ENCODE data around the gene KRTAP10-12.
"Not testable (repeated sequence)": the region's sequence is repeated elsewhere in the genome, so short reads cannot be mapped to it uniquely, and the experiment has no call there.

Gene KRTAP10-12, protein sequence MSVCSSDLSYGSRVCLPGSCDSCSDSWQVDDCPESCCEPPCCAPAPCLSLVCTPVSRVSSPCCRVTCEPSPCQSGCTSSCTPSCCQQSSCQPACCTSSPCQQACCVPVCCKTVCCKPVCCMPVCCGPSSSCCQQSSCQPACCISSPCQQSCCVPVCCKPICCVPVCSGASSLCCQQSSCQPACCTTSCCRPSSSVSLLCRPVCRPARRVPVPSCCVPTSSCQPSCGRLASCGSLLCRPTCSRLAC

DNA sequence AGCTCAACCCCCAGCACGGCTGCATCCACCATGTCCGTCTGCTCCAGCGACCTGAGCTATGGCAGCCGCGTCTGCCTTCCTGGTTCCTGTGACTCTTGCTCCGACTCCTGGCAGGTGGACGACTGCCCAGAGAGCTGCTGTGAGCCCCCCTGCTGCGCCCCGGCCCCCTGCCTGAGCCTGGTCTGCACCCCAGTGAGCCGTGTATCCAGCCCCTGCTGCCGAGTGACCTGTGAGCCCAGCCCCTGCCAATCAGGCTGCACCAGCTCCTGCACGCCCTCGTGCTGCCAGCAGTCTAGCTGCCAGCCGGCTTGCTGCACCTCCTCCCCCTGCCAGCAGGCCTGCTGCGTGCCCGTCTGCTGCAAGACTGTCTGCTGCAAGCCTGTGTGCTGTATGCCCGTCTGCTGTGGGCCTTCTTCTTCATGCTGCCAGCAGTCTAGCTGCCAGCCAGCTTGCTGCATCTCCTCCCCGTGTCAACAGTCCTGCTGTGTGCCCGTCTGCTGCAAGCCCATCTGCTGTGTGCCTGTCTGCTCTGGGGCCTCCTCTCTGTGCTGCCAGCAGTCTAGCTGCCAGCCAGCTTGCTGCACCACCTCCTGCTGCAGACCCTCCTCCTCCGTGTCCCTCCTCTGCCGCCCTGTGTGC, at the start of gene KRTAP10-12:
TSS of gene KRTAP10-12 (plus strand) at position 1 of the 639 bp plus-strand sequence. CDS start at position 31, 30 bp downstream.
- Mint-ChIP-seq H3K27me3 (peaks cover 22% of the 10 kb centered on the region), H3K4me1 (peaks cover 21% of the 10 kb centered on the region), H3K9me3 (peaks cover 18% of the 10 kb centered on the region)
- H3K4me3 Mint-ChIP-seq, H3K27ac Mint-ChIP-seq, H3K36me3 Mint-ChIP-seq: not testable (repeated sequence)

DNA sequence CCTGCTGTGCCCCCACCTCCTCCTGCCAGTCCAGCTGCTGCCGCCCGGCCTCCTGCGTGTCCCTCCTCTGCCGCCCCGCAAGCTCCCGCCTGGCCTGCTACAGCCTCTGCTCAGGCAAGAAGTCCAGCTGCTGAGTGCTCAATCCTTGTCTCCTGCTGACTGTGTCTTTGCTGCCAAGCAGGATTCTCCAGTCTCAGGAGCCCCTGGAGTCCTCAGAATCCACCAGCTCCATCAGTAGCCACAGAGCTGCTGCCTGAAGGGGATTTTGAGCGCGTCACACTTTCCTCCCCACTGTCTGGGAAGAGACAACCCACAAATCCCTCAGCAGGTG, 49.8 kb upstream of the KRTAP10-12 start:
- H3K27ac Mint-ChIP-seq, result no peak overlapping the region
- no peaks in the 10 kb centered on the region for H3K27me3 Mint-ChIP-seq
- H3K36me3 Mint-ChIP-seq, result peaks cover 8% of the 10 kb centered on the region
- H3K4me3 Mint-ChIP-seq, result no peak overlapping the region
- H3K9me3 Mint-ChIP-seq, result peaks cover 11% of the 10 kb centered on the region
- peaks cover 3% of the 10 kb centered on the region for H3K4me1 Mint-ChIP-seq

DNA sequence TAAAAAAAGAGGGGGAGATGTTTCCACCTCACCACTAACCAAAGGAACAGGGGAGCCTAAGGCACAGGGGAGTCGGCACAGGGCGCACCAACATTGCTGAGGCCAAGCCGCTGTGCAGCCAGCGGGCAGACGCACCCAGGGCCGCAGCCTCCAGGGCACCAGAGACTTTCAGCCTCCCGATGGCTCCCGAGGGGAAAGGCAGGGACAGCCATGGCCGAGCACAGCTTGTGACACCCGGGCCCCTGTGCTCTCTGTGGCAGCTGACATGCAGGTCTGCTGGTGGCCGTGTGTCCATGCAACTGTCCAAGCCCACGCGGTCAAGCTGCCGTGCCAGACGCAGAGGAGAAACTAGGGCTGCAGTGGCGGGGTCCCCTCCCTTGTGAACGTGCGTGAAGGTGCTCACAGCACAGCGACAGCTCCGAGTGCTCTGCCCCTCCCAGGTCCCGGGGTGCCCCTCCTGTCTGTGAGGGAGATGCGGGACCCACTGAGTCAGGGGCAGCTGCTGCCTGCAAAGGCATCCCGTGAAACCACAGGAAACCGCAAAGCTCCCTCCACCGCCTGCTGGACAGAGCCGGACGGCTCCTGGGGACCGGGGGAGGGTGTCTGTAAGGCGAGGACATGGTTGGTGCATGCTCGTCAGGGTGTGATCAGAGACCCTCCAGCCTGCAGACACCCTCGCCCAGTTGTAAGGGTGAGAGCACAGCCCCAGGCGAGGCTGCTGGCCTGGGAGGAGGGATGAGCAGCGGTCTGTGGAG, 48.2 kb upstream of the KRTAP10-12 start:
- Mint-ChIP-seq H3K4me3 (no peak overlapping the region), H3K36me3 (peaks cover 8% of the 10 kb centered on the region), H3K27ac (no peak overlapping the region), H3K27me3 (no peaks in the 10 kb centered on the region), H3K4me1 (peaks cover 8% of the 10 kb centered on the region), H3K9me3 (peaks cover 10% of the 10 kb centered on the region)

DNA sequence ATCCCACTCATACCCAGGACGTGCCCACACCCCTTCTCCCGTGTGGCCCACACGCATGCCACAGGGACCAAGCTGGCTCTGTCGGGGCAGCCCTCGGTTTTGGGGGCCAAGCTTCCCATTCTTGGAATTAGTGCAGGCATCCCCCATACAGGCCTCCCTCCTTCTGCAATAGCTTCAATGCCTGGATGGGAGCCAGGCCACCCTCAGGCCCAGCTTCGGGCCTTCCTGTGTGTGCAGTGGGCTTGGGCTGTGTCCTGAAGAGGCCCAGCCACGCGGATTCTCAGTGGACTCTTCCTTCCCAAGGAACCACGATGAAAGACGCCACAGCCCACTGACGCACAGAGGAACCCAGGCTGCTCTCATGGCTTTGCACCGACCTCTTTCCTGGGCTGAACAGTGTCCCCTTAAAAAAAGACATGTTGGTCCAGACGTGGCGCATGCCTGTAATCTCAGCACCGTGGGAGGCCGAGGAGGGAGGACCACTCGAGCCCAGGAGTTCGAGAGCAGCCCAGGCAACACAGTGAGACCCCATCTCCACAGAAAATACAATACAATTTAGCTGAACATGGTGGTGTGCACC, 47.4 kb upstream of the KRTAP10-12 start:
- Mint-ChIP-seq H3K27me3 (no peaks in the 10 kb centered on the region), H3K27ac (no peak overlapping the region), H3K4me3 (no peak overlapping the region), H3K4me1 (peaks cover 16% of the 10 kb centered on the region), H3K9me3 (peaks cover 5% of the 10 kb centered on the region), H3K36me3 (peaks cover 4% of the 10 kb centered on the region)

DNA sequence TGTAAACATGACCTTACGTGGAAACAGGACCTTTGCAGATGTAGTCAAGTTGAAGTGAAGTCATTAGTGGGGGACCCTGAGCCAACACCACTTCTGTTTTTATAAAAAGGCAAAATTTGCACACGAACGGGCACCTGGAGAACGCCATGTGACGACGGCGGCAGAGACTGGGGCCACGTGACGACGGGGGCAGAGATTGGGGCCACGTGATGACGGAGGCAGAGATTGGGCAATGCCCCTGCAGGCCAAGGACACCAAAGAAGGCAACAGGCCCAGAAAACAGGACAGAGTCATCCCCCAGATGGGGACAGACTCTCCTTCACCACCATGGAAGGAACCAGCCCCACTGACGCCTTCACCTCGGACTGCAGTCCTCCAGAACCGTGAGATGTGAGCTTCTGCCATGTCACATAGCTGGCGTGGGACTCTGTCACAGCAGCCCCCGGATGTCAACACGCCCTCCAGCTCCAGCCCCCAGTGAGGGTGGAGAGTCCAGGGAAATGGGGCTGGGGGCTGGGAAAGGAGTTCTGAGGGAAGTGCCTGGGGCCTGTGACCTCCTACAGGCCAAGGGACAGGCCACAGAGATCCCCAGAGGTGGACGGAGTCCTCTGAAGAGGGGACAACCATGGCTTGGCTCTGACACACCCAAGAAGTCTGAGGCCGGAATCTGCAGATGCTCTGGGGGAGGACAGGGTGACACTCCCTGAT, 46.6 kb upstream of the KRTAP10-12 start:
- Mint-ChIP-seq H3K27me3 (no peaks in the 10 kb centered on the region), H3K9me3 (no peaks in the 10 kb centered on the region), H3K4me1 (peaks cover 25% of the 10 kb centered on the region), H3K27ac (no peak overlapping the region), H3K36me3 (peaks cover 1% of the 10 kb centered on the region), H3K4me3 (no peak overlapping the region)

DNA sequence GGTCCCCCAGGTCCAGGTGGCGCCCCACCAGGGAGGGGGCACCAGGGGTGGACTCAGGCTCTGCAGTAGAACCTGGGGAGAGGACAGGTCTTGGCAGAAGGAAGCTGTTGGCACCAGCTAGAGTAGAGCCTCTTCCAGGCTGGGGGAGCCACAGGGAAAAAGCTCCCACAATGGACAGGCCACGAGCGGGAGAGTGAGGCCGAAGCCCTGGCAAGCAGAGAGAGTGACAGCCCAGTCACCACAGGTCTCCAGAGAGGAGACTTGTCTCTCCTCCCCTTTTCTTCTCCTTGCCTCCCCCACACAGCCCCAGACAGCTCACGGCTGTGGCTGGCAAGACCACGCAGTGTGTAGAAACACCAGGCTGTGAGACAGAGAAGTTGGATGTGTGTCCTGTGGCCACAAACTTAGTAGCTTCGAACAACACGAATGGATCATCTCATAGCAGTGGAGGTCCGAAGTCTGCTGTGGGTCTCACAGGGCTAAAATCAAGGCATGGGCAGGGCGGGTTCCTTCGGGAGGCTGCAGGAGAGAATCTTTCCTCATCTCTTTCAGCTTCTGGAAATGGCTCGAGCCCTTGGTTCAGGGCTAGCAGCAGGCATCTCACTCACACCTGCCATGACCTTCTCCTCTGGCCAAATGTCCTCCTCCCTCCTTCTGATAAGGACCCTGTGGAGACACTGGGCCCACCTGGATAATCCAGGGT, 45.8 kb upstream of the KRTAP10-12 start:
- Mint-ChIP-seq H3K27ac (peak overlapping the region; percentile 51), H3K36me3 (peaks cover 2% of the 10 kb centered on the region)

DNA sequence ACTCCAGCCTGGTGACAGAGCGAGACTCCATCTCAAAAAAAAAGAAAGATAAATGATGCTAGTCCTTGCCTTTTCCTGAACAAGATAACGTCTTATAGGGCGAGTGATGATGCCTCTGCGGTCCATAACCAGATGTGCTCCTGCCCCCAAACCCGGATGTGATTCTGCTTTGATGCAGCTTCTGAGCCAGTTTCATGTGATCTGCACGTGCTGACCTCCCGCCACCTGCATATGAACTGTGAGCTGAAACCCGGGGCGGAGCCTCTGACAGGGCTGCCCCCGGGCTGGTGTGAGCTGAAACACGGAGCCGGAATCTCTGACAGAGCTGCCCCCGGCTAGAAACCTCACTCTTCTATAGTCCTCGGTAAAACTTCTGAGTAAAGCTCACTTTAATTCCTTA, 43.8 kb upstream of the KRTAP10-12 start:
- no peak overlapping the region for H3K27ac Mint-ChIP-seq
- peaks cover 11% of the 10 kb centered on the region for H3K36me3 Mint-ChIP-seq
- H3K9me3 Mint-ChIP-seq, result peaks cover 13% of the 10 kb centered on the region
- no peaks in the 10 kb centered on the region for H3K27me3 Mint-ChIP-seq
- H3K4me3 Mint-ChIP-seq, result no peak overlapping the region
- H3K4me1 Mint-ChIP-seq, result peaks cover 52% of the 10 kb centered on the region

More for the DNA sequence above, 45.8 kb upstream of the KRTAP10-12 start:
- no peaks in the 10 kb centered on the region for H3K27me3 Mint-ChIP-seq
- peaks cover 1% of the 10 kb centered on the region for H3K9me3 Mint-ChIP-seq
- peaks cover 32% of the 10 kb centered on the region for H3K4me1 Mint-ChIP-seq
- no peak overlapping the region for H3K4me3 Mint-ChIP-seq

DNA sequence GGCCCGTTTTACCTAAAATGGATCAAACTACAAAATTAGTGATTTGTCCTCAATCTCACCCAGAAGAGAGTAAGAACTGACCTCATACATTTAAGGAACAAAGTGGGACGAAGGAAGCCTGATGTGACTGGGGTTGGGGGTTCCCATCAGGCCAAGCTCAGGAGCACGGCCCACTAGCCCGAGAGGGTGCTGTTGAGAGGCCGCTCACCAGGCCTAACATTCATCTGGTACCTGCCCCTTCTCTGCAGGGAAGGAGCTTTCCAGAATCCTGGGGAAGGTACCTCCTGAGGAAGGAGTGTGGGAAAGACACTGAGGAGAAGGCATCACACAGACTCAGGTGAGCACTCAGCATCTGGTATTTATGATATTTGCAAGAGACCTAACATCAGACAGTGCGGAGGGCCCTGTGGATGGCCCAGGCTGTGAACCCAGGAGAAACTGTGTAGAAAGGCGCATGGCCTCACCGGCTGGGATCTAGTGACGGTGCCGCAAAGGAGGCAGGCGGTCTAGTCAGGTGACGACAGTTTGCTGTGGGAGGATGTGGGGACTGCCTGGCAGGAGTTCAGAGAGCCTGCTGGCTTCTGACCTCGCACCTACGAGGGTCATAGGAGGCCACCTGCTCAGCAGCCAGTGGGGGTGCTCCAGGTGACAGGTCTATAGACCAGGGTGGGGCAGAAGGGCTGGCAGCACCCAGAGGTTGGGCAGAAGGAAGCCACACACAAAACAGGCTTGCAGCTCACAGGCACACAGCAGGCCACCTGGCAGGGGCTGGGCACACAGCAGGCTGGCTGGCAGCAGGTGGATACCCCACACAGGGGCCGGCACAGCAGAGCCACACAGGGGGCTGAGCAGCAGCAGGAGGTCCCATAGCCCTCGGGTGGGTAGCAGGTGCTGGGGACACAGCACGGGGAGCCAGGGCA, 43.1 kb upstream of the KRTAP10-12 start:
- no peaks in the 10 kb centered on the region for H3K27me3 Mint-ChIP-seq
- peaks cover 11% of the 10 kb centered on the region for H3K36me3 Mint-ChIP-seq
- peaks cover 13% of the 10 kb centered on the region for H3K9me3 Mint-ChIP-seq
- peaks cover 60% of the 10 kb centered on the region for H3K4me1 Mint-ChIP-seq
- H3K4me3 Mint-ChIP-seq, result peak overlapping the region; percentile 26
- peak overlapping the region; percentile 53 for H3K27ac Mint-ChIP-seq

DNA sequence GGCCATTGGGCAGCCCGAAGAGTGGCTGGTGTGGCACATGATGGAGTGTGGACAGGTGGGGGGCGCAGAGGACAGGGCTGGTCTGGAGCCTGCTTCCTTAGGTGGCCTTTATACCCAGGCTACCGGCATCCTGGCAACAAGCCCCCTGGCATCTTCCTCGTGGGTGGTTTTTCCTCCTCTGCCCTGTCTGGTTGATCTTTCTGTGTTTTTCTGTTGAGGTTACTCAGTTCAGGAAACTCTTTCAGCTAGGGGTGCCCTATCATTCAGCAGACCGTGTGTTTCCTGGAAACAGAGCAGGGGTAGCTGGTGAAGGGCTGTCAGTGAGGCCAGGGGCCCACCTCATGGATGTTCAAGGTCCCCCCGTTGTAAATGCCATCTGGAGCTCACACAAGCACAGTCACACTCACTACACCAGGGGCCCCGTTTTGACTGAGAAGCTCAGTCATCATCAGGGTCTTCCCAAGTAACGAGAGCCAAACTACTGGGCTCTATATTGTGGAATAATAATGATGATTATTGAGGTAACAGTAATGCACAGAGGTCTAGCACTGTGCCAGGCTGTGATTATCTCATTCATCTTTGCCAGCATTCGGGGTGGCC, 42.3 kb upstream of the KRTAP10-12 start, which contains the start of gene KRTAP12-4:
TSS of gene KRTAP12-4 (minus strand) at position 84 of the 600 bp plus-strand sequence. CDS start at position 39, 45 bp downstream.
- H3K9me3 Mint-ChIP-seq, result peaks cover 13% of the 10 kb centered on the region
- H3K4me3 Mint-ChIP-seq, result peak within 1 kb of the TSS; percentile 36
- peaks cover 11% of the 10 kb centered on the region for H3K36me3 Mint-ChIP-seq
- peaks cover 67% of the 10 kb centered on the region for H3K4me1 Mint-ChIP-seq
- peak within 1 kb of the TSS; percentile 65 for H3K27ac Mint-ChIP-seq
- H3K27me3 Mint-ChIP-seq, result no peaks in the 10 kb centered on the region

DNA sequence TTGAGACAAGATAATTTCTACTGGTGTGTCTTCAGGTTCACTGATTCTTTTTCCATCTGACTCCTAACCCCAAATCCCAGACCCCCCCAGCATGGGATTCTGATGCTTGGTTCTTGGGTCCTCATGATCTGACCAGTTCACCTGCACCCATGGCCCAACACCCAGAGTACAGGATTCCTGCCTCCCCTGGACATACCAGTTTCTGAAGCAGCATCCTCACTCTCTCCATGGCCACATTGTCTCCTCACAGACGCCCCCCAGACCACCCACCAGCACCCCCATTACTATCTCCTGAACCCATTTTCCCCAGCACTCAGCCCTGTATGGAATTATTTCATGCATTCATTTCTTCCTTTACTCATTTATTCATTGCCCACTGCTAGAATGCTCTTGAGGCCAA, 40.1 kb upstream of the KRTAP10-12 start:
- Mint-ChIP-seq H3K36me3 (peaks cover 12% of the 10 kb centered on the region), H3K4me3 (peak overlapping the region; percentile 76), H3K4me1 (peaks cover 68% of the 10 kb centered on the region), H3K27me3 (no peaks in the 10 kb centered on the region), H3K9me3 (peaks cover 19% of the 10 kb centered on the region), H3K27ac (peak overlapping the region; percentile 84)

DNA sequence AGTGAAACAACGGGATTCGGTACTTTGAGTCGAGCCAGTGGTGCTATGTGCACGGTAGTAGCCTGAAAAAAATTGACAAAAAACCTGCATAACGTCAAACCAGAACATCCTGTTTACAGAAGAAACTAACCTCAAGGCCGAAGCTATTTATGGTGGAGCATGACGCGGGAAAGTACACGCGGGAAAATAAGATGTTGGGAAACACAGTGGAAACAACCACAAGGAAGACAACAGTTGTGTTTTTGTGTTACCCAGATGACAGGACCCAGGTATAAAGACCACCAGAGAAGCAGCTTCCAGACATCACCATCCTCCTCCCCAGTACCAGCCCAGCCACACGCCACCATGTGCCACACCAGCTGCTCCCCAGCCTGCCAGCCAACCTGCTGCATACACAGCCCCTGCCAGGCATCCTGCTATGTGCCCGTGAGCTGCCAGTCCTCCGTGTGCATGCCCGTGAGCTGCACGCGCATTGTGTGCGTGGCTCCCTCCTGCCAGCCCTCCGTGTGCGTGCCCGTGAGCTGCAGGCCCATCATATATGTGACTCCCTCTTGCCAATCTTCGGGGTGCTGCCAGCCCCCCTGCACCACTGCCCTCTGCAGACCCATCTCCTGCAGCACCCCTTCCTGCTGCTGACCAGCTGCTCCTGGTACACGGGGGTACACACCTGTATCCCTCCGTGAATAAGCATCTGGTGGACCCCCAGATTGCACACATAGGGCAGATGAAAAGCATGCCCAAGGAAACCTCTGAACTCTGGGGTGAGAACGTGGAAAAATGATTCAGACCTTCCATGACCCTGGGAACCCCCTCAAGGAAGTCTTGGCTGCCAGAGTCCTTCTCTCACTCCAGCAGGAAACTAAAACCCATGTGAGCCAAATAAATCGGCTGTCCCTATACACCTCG, 39.1 kb upstream of the KRTAP10-12 start, which contains the start of gene KRTAP12-3:
TSS of gene KRTAP12-3 (plus strand) at position 298 of the 906 bp plus-strand sequence. CDS start at position 346, 48 bp downstream.
- Mint-ChIP-seq H3K9me3 (peaks cover 20% of the 10 kb centered on the region), H3K27me3 (no peaks in the 10 kb centered on the region), H3K36me3 (peaks cover 12% of the 10 kb centered on the region), H3K4me1 (peaks cover 68% of the 10 kb centered on the region), H3K4me3 (peak within 1 kb of the TSS; percentile 76), H3K27ac (peak within 1 kb of the TSS; percentile 93)

DNA sequence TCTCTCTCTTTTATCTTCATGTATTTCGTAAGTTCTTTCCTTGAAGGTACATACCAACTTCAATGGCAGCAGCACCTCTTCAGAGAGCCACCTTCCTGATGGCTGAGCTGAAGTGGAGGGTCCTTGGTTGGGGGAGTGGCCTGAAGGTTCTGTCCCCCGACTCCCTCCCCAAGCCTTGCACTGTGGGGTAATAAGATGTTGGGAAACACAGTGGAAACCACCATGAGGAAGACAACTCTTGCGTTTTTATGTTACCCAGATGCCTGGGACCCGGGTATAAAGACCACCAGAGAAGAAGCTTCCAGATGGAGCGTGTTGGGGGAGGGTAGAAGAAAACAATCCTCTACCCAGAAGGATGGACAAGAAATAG, 38.4 kb upstream of the KRTAP10-12 start:
- peak overlapping the region; percentile 76 for H3K4me3 Mint-ChIP-seq
- peaks cover 20% of the 10 kb centered on the region for H3K9me3 Mint-ChIP-seq
- no peaks in the 10 kb centered on the region for H3K27me3 Mint-ChIP-seq
- peak overlapping the region; percentile 93 for H3K27ac Mint-ChIP-seq
- H3K4me1 Mint-ChIP-seq, result peaks cover 65% of the 10 kb centered on the region
- H3K36me3 Mint-ChIP-seq, result peaks cover 12% of the 10 kb centered on the region
